GM12878 (cell line): ENCODE measurements around the gene CPA4. TPM values are rescaled to one million over a fixed set of nuclear protein-coding genes. Genes with fewer than 3 reads are reported as not detected.

Source experiments
- ATAC-seq: fragments of 200-7000 bp; cut with Tn5 transposase; 3 replicates; pipeline ENCODE4 v1.9.1; 2020; ENCODE audit warnings: mild to moderate bottlenecking, moderate library complexity
- BruUV-seq: library from RNA; stranded (reverse); fragments of 400-500 nt; replicated peaks from 2 replicates; lab custom pipeline; 2021; lab: Mats Ljungman, UMichigan
- CTCF ChIA-PET: fragments of 300-600 bp; sonication (Branson Sonifier 250); formaldehyde crosslinking; extraction: SDS; loops from one replicate; lab custom pipeline; 2021; ENCODE audit warnings: inconsistent platforms; lab: Yijun Ruan, JAX
- POLR2A ChIA-PET: fragments of 350-600 bp; formaldehyde crosslinking; extraction: SDS; loops from one replicate; lab custom pipeline; 2021; ENCODE audit warnings: inconsistent platforms; lab: Charles Lee
- RAD21 ChIA-PET: fragments of 300-600 bp; sonication (Branson Sonifier 250); formaldehyde crosslinking; loops from one replicate; lab custom pipeline; 2023; ENCODE audit warnings: antibody characterized with exemption; ENCODE audit not compliant: unreplicated experiment; lab: Charles Lee
- SMC1A ChIA-PET: fragments of 300-600 bp; sonication (Branson Sonifier 250); formaldehyde crosslinking; loops from one replicate; lab custom pipeline; 2023; ENCODE audit not compliant: unreplicated experiment, uncharacterized antibody; lab: Charles Lee
- DNase-seq: peaks from one replicate; pipeline ENCODE4 v3.0.0-alpha.2; 2011; ENCODE audit warnings: low read depth, low spot score
- FAIRE-seq: peaks from 3 replicates; lab custom pipeline; 2011; peaks lifted over from hg19 to GRCh38; lab: Jason Lieb, UNC
- H2AFZ ChIP-seq: 2 replicates; pipeline ENCODE4 v1.6.0; 2011; ENCODE audit warnings: low read depth, low read length, control low read depth; ENCODE audit not compliant: control insufficient read depth
- H3K27ac ChIP-seq: 2 replicates; pipeline ENCODE4 v1.5.1; 2011; ENCODE audit warnings: control low read depth; ENCODE audit not compliant: control insufficient read depth, insufficient read depth
- H3K27me3 ChIP-seq, 2 experiments: replicated peaks in 1 of 2; 2 replicates each; pipeline versions ENCODE4 v1.6.0 to v1.6.1; 2011; ENCODE audit warnings: low read length in 1 of 2; ENCODE audit not compliant: control insufficient read depth in 2 of 2, insufficient read depth in 2 of 2
- H3K36me3 ChIP-seq, 2 experiments: 2 replicates each; pipeline ENCODE4 v1.5.1; 2011; ENCODE audit warnings: low read length in 1 of 2; ENCODE audit not compliant: control insufficient read depth in 2 of 2, insufficient read depth in 2 of 2
- H3K4me1 ChIP-seq: 2 replicates; pipeline ENCODE4 v1.6.1; 2011; ENCODE audit warnings: mild to moderate bottlenecking, low read length, moderate library complexity, mixed read lengths; ENCODE audit not compliant: control insufficient read depth, insufficient read depth
- H3K4me2 ChIP-seq: 2 replicates; pipeline ENCODE4 v1.6.0; 2011; ENCODE audit warnings: control low read depth; ENCODE audit not compliant: control insufficient read depth, insufficient read depth
- H3K4me3 ChIP-seq: fragments of 200-600 bp; sonication (generic); 2 replicates; pipeline ENCODE4 v1.5.1; 2016
- H3K79me2 ChIP-seq: 2 replicates; pipeline ENCODE4 v1.6.0; 2011; ENCODE audit warnings: low read length; ENCODE audit not compliant: control insufficient read depth, insufficient read depth
- H3K9ac ChIP-seq: 2 replicates; pipeline ENCODE4 v1.8.0; 2011; ENCODE audit warnings: low read length, control low read depth, mixed read lengths; ENCODE audit not compliant: control insufficient read depth, insufficient read depth
- H3K9me3 ChIP-seq: replicated peaks from 3 replicates; pipeline ENCODE4 v1.5.1; 2011; ENCODE audit warnings: mild to moderate bottlenecking, low read length; ENCODE audit not compliant: control insufficient read depth, insufficient read depth
- H4K20me1 ChIP-seq: 2 replicates; pipeline ENCODE4 v1.6.0; 2011; ENCODE audit not compliant: control insufficient read depth, insufficient read depth
- MEF2A ChIP-seq: IDR thresholded peaks from 2 replicates; pipeline ENCODE4 v1.6.1; 2011; ENCODE audit warnings: low read depth, mild to moderate bottlenecking, low read length, moderate library complexity; ENCODE audit not compliant: insufficient read depth
- NFYA ChIP-seq: IDR thresholded peaks from 2 replicates; pipeline ENCODE4 v1.6.1; 2011; ENCODE audit warnings: low read depth, mild to moderate bottlenecking, low read length, improper control_type of control experiment, borderline replicate concordance
- RBBP5 ChIP-seq: fragments of 200-600 bp; sonication (generic); conservative IDR thresholded peaks from 2 replicates; pipeline ENCODE4 v1.6.1; 2016
- RUNX3 ChIP-seq: IDR thresholded peaks from 2 replicates; pipeline ENCODE4 v1.6.1; 2012; ENCODE audit warnings: low read length, inconsistent platforms
- TBL1XR1 ChIP-seq: IDR thresholded peaks from 2 replicates; pipeline ENCODE4 v1.6.1; 2012; ENCODE audit warnings: low read depth, low read length, improper control_type of control experiment
- ZBED1 ChIP-seq: IDR thresholded peaks from 2 replicates; pipeline ENCODE4 v1.6.1; 2016; ENCODE audit warnings: borderline replicate concordance
- WGBS: methylation state at CpG from one replicate; pipeline ENCODE4 v1.1.6; 2016; ENCODE audit warnings: low lambda C conversion rate; ENCODE audit not compliant: insufficient replicate concordance, insufficient coverage; ENCODE audit errors: missing lambda C conversion rate; 5-methylcytosine and 5-hydroxymethylcytosine counted together
- in situ Hi-C: fragments of 300-500 bp; cut with MboI; formaldehyde crosslinking; loops from 9 replicates; pipeline ENCODE4 v1.14.3; 2018; ENCODE audit warnings: mixed read lengths
- intact Hi-C: fragments of 100-400 bp; cut with micrococcal nuclease; formaldehyde crosslinking; loops from one replicate; pipeline ENCODE4 v1.14.2; 2022; ENCODE audit not compliant: unreplicated experiment
- polyA plus RNA-seq, 11 experiments: library from polyadenylated mRNA; depleted of rRNA in 4 of 11; unstranded in 6 of 11; stranded (reverse) in 5 of 11; fragments of >200 nt; fragmentation: Nextera tagmentation in 4 of 11; fragmentation: Illumina TruSeq in 1 of 11; extraction: Ambion mirVana in 4 of 11; extraction: Trizol in 1 of 11; gene quantifications; 1 replicate in 1 of 11; 2 replicates in 10 of 11; pipeline versions ENCODE4 v1.2.1 to v1.2.3, GENCODE V29; 2011 to 2016; ENCODE audit warnings: inconsistent platforms in 2 of 11, missing spikeins in 2 of 11, low read depth in 1 of 11
- total RNA-seq, 4 experiments: library from RNA; depleted of rRNA in 3 of 4; stranded (reverse); fragments of >200 nt in 3 of 4; fragmentation: Illumina TruSeq in 1 of 4; extraction: Trizol in 1 of 4; gene quantifications; 2 replicates each; pipeline versions ENCODE4 v1.2.1 to v1.2.3, GENCODE V29; 2013 to 2021

Gene CPA4
- total and polyA plus RNA-seq, 10 of the 15 experiments (the other 5 are each of a cell fraction or from before 2014, with no cell fraction given) = 0.05 to 0.35 (median 0.18) TPM; not detected in 1

DNA sequence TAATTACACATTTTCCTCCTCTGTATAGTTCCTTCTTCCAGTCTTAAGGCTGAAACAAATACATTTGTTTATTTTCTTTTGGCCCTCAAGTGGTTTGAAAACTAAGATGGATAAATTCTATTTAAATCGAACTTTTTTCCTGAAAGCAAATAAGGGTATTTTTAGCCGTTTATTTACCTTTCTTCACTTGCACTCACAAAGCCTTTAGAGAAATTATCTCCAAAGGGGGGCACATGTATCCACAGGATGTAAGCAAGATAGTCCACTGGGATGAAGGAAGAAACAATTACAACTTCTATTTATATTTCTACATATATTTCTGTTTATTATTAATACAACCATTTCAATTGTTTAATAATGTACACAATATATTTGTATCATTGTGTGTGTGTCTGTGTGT lies 10.2 kb downstream of the CPA4 start:
- no peak for TF ChIP-seq ZBED1
- TF ChIP-seq MEF2A = no peak
- no peak for TF ChIP-seq NFYA
- TF ChIP-seq, all 136 proteins: peak for 0
- 65% methylated on average over 2 of the region's 2 CpGs for WGBS
- SMC1A ChIA-PET = interaction anchor here (0.6 to 1.0 kb wide), 2 partner anchors 115 to 326 kb away, joined by 3 read pairs; no protein-coding TSS in a partner anchor
- Histone ChIP-seq H3K79me2 (no peaks in the 10 kb centered on the region), H3K4me2 (no peak overlapping the region), H3K9me3 (no peaks in the 10 kb centered on the region), H3K27ac (no peak overlapping the region), H2AFZ (no peak overlapping the region), H4K20me1 (no peaks in the 10 kb centered on the region), H3K27me3 (no peaks in the 10 kb centered on the region), H3K36me3 (no peaks in the 10 kb centered on the region), H3K4me3 (no peak overlapping the region), H3K4me1 (no peaks in the 10 kb centered on the region), H3K9ac (no peak overlapping the region)
- ATAC-seq = no peak
- RAD21 ChIA-PET = interaction anchor here (1.0 kb wide), 1 partner anchor 10 kb away, joined by 3 read pairs; the partner anchor contains the start of gene CPA4
- DNase-seq = no peak
- in situ Hi-C loops (no loop called here), intact Hi-C loops (no loop called here)
- BruUV-seq = no TSS peak
- POLR2A ChIA-PET = no interaction called here
- CTCF ChIA-PET = no interaction called here
- no peak for FAIRE-seq

GRCh38 chr7:130303551-130303950 lies 10.6 kb downstream of the CPA4 start:
- TF ChIP-seq RUNX3 (peak; percentile 40), TBL1XR1 (no peak), RBBP5 (no peak)

More at GRCh38 chr7:130303551-130303950, 10.6 kb downstream of the CPA4 start:
- ChIA-PET SMC1A (interaction anchor here (1.0 kb wide), 1 partner anchor 116 kb away, joined by 3 read pairs; no protein-coding TSS in a partner anchor), CTCF (no interaction called here), RAD21 (no interaction called here), POLR2A (no interaction called here)
- no peak for ATAC-seq
- no peak overlapping the region for H2AFZ ChIP-seq
- no peak for FAIRE-seq
- H4K20me1 ChIP-seq = no peaks in the 10 kb centered on the region
- in situ Hi-C loops = no loop called here
- intact Hi-C loops = no loop called here
- no peak for DNase-seq
- no peaks in the 10 kb centered on the region for H3K9me3 ChIP-seq
- no TSS peak for BruUV-seq
- H3K4me3 ChIP-seq = no peak overlapping the region
- H3K4me1 ChIP-seq = no peaks in the 10 kb centered on the region
- no peaks in the 10 kb centered on the region for H3K27me3 ChIP-seq
- H3K27ac ChIP-seq = no peak overlapping the region
- WGBS = 1% methylated on average over 5 of the region's 5 CpGs
- H3K79me2 ChIP-seq = no peaks in the 10 kb centered on the region
- no peak overlapping the region for H3K4me2 ChIP-seq
- no peak overlapping the region for H3K9ac ChIP-seq
- no peaks in the 10 kb centered on the region for H3K36me3 ChIP-seq
